Ishikawa (cell line): ENCODE results near the gene FRMPD2.

Experiments
- CEBPB ChIP-seq: IDR thresholded peaks from 2 replicates; pipeline ENCODE4 v1.6.1; 2012
- CREB1 ChIP-seq: IDR thresholded peaks from 2 replicates; pipeline ENCODE4 v1.6.1; 2012; ENCODE audit warnings: low read depth
- EGR1 ChIP-seq: IDR thresholded peaks from 2 replicates; pipeline ENCODE4 v1.6.1; 2012
- EP300 ChIP-seq: IDR thresholded peaks from 2 replicates; pipeline ENCODE4 v1.6.1; 2012; ENCODE audit warnings: borderline replicate concordance
- FOXM1 ChIP-seq: IDR thresholded peaks from 2 replicates; pipeline ENCODE4 v1.6.1; 2012; ENCODE audit warnings: low read depth, borderline replicate concordance
- NFIC ChIP-seq: IDR thresholded peaks from 2 replicates; pipeline ENCODE4 v1.6.1; 2012
- RAD21 ChIP-seq: IDR thresholded peaks from 2 replicates; pipeline ENCODE4 v1.6.1; 2012; ENCODE audit warnings: low read depth
- TAF1 ChIP-seq: IDR thresholded peaks from 2 replicates; pipeline ENCODE4 v1.6.1; 2012; ENCODE audit warnings: low read depth, mild to moderate bottlenecking
- TCF12 ChIP-seq: IDR thresholded peaks from 2 replicates; pipeline ENCODE4 v1.6.1; 2012; ENCODE audit warnings: low read depth
- TEAD4 ChIP-seq: IDR thresholded peaks from 2 replicates; pipeline ENCODE4 v1.6.1; 2012
- YY1 ChIP-seq: IDR thresholded peaks from 2 replicates; pipeline ENCODE4 v1.6.1; 2012; ENCODE audit warnings: low read depth
- ZBTB7A ChIP-seq: IDR thresholded peaks from 2 replicates; pipeline ENCODE4 v1.6.1; 2012; ENCODE audit warnings: low read depth
- TF ChIP-seq, protein P1 (sequence below): IDR thresholded peaks from 2 replicates; pipeline ENCODE4 v1.6.1; 2012
- TF ChIP-seq, protein P2 (sequence below): IDR thresholded peaks from 2 replicates; pipeline ENCODE4 v1.6.1; 2012
- TF ChIP-seq, protein P3 (sequence below): IDR thresholded peaks from 2 replicates; pipeline ENCODE4 v1.6.1; 2012; ENCODE audit warnings: low read depth, mild to moderate bottlenecking

Gene FRMPD2

DNA sequence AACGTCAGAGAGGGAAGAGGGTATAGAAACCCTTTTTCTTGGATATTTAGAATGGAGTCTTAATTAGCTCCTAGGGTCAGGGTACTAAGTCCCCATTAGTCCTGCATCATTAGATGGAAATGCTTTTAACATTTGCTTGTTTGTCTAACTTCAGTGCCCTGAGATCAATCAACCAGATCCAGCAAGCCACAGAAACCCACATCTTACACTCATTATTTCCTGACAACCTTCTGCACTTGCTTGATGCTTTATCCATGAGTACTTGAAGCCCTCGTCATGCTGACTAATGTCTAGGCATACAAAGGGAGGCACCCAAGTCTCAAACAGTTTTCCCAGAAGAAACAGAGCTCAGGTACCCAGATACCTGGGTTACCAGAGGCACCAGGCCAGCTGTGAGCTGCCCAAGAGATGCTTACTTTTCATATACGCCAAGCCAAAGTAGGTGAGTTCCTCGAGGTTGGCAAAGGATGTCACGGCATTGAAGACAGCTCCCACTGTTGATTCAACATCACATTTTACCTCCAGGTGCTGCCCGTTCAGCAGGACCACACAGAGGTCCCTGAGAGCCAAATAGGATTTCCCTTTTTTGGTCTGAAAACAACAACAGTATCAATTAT is 42.7 kb downstream of the FRMPD2 start:
- no peak for TF ChIP-seq TCF12
- no peak for TF ChIP-seq CREB1
- no peak for TF ChIP-seq EGR1
- no peak for TF ChIP-seq EP300
- TF ChIP-seq, protein P1, sequence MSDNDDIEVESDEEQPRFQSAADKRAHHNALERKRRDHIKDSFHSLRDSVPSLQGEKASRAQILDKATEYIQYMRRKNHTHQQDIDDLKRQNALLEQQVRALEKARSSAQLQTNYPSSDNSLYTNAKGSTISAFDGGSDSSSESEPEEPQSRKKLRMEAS = no peak

DNA sequence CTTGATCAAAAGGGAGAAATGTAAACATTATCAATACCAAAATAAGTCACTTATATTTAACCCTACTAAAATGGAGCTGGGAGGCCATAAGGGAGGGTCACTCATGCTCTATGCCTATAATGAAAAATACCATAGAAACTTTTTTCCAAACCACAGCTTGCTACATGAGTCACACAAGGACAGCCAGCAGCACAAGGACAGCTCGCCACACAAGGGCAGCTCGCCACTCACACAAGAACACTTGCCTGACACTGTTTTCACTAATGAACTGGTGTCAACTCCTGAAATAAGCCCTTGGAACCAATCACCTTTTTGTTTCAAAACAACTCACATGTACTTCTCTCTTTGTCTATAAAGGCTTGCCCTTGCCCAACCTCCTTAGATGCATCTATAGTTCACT is 43.3 kb downstream of the FRMPD2 start:
- TF ChIP-seq TCF12 = no peak
- TF ChIP-seq RAD21 = no peak
- TF ChIP-seq YY1 = no peak
- no peak for TF ChIP-seq FOXM1
- TF ChIP-seq CEBPB = no peak
- TF ChIP-seq, protein P2, sequence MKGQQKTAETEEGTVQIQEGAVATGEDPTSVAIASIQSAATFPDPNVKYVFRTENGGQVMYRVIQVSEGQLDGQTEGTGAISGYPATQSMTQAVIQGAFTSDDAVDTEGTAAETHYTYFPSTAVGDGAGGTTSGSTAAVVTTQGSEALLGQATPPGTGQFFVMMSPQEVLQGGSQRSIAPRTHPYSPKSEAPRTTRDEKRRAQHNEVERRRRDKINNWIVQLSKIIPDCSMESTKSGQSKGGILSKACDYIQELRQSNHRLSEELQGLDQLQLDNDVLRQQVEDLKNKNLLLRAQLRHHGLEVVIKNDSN = no peak
- TF ChIP-seq, protein P1 = no peak
- no peak for TF ChIP-seq NFIC
- no peak for TF ChIP-seq TAF1
- TF ChIP-seq, protein P3, sequence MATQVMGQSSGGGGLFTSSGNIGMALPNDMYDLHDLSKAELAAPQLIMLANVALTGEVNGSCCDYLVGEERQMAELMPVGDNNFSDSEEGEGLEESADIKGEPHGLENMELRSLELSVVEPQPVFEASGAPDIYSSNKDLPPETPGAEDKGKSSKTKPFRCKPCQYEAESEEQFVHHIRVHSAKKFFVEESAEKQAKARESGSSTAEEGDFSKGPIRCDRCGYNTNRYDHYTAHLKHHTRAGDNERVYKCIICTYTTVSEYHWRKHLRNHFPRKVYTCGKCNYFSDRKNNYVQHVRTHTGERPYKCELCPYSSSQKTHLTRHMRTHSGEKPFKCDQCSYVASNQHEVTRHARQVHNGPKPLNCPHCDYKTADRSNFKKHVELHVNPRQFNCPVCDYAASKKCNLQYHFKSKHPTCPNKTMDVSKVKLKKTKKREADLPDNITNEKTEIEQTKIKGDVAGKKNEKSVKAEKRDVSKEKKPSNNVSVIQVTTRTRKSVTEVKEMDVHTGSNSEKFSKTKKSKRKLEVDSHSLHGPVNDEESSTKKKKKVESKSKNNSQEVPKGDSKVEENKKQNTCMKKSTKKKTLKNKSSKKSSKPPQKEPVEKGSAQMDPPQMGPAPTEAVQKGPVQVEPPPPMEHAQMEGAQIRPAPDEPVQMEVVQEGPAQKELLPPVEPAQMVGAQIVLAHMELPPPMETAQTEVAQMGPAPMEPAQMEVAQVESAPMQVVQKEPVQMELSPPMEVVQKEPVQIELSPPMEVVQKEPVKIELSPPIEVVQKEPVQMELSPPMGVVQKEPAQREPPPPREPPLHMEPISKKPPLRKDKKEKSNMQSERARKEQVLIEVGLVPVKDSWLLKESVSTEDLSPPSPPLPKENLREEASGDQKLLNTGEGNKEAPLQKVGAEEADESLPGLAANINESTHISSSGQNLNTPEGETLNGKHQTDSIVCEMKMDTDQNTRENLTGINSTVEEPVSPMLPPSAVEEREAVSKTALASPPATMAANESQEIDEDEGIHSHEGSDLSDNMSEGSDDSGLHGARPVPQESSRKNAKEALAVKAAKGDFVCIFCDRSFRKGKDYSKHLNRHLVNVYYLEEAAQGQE = no peak
- no peak for TF ChIP-seq CREB1
- TF ChIP-seq EGR1 = no peak
- TF ChIP-seq TEAD4 = no peak
- no peak for TF ChIP-seq ZBTB7A

DNA sequence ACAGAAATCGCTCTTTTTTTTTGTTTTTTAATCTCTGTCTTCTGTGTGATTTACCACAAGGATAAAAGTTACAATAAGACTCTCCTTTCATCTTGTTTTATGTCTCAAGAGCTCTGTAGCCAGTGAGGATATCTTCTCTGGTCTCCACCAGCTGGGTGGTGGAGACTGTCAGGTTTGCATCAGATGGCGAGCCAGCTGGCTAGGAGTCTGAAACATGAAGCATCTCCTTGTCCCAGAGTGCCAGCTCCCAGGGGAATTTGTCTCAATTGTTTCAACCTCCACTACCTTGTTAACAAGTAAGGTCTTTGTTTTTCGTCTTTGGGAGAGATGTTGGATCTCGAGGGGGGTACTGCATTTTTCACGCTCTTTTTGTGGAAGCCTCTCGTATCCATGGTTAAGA is 47.3 kb downstream of the FRMPD2 start:
- no peak for TF ChIP-seq TCF12

DNA sequence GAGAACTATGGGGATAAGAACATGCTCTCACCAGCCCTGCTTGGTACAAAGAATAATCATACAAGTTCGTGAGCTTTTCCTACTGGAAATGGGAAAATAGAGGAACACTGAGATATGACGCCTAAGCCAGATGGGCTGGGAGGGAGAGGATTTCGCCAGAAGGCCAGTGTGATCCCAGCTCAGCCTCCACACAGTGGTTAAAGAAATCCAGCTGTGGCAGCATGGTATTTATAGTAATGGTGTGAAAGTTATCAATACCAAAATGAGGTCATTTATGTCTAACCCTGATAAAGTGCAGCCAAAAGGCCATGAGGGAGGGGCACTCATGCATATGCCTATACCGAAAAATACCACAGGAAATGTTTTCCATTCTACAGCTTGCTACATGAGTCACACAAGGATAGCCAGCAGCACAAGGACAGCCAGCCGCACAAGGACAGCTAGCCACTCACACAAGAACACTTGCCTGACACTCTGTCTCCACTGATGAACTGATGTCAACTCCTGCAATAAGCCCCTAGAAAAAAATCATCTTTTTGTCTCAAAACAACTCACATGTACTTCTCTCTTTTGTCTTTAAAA is 49.4 kb downstream of the FRMPD2 start:
- TF ChIP-seq TCF12 (no peak), CREB1 (no peak), FOXM1 (no peak), RAD21 (no peak), EGR1 (no peak), YY1 (no peak), TEAD4 (no peak), EP300 (no peak), TAF1 (no peak), NFIC (no peak), ZBTB7A (no peak), CEBPB (no peak)
- TF ChIP-seq, protein P2 = no peak
- TF ChIP-seq, protein P3 = no peak
- TF ChIP-seq, protein P1 = no peak

DNA sequence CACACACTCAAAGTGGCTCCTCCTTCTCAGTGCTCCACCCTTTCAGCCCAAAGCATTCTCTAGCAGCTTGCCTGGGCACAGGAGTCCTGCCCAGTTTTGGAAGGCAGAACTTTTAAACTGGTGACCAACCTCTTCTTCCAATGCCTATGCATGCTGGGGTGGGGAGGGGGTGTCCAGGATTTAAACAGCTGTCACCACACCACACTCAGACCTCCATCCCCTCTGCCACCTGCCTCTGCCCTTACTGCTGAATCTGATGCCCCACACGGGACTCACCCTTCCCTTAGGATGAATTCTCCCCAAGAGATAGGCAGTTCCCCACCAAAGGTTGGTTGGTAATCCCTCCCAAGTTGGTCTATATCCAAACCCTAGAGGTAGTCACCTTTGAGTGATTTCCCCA is 50.2 kb downstream of the FRMPD2 start:
- TF ChIP-seq CREB1 (no peak), TEAD4 (no peak)

DNA sequence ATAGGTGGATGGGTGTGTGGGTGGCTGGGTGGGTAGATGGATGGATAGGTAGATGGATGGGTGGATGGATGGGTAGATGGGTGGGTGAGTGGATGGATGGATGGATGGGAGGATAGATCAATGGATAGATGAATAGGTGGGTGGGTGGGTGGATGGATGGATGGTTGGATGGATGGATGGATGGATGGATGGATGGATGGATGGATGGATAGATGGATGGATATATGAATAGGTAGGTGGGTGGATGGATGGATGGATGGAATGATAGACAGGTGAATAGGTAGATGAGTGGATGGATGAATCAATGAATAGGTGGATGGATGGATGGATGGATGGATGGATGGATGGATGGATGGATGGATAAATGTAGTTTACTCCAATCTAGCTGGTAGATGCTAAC is 52.7 kb downstream of the FRMPD2 start:
- TF ChIP-seq CEBPB (no peak), TCF12 (no peak), EGR1 (no peak), EP300 (no peak), TEAD4 (no peak)
- TF ChIP-seq, protein P3 = no peak
- TF ChIP-seq, protein P2 = no peak
